Stimulated activated naive B cell treated with anti-CD40 and anti-IgM and Interleukin-4, amounts not matched to agents 10 μg/mL and 1 μg/mL and 100 μg/mL, for 72 hours (primary cell): ENCODE results near the gene ORC2.
"Not testable (repeated sequence)": the region's sequence is repeated elsewhere in the genome, so short reads cannot be mapped to it uniquely, and the experiment has no call there.

Experiments
- ATAC-seq, 2 donors: fragments of 150-1000 bp; cut with Tn5 transposase; replicated peaks; 2 replicates each; pipeline ENCODE4 v1.10.0; 2021; ENCODE audit warnings: moderate library complexity in 1 of 2
- DNase-seq: peaks from one replicate; pipeline ENCODE4 v3.0.0; 2021
- H3K27ac Mint-ChIP-seq: one replicate; pipeline ENCODE4 v1.8.0; 2022; ENCODE audit warnings: mild to moderate bottlenecking, mixed read lengths
- H3K27me3 Mint-ChIP-seq, 2 donors: one replicate each; pipeline ENCODE4 v1.8.0; 2022; ENCODE audit warnings: mixed read lengths in 2 of 2
- H3K36me3 Mint-ChIP-seq, 2 donors: one replicate each; pipeline ENCODE4 v1.8.0; 2022; ENCODE audit warnings: mixed read lengths in 2 of 2, mild to moderate bottlenecking in 1 of 2
- H3K4me1 Mint-ChIP-seq, 2 donors: one replicate each; pipeline ENCODE4 v1.8.0; 2022; ENCODE audit warnings: mixed read lengths in 2 of 2, mild to moderate bottlenecking in 1 of 2
- H3K4me3 Mint-ChIP-seq, 2 donors: one replicate each; pipeline ENCODE4 v1.8.0; 2022; ENCODE audit warnings: mild to moderate bottlenecking in 2 of 2, mixed read lengths in 2 of 2, moderate library complexity in 1 of 2
- H3K9me3 Mint-ChIP-seq, 2 donors: one replicate each; pipeline ENCODE4 v1.8.0; 2022; ENCODE audit warnings: mixed read lengths in 2 of 2, mild to moderate bottlenecking in 1 of 2

Gene ORC2

DNA sequence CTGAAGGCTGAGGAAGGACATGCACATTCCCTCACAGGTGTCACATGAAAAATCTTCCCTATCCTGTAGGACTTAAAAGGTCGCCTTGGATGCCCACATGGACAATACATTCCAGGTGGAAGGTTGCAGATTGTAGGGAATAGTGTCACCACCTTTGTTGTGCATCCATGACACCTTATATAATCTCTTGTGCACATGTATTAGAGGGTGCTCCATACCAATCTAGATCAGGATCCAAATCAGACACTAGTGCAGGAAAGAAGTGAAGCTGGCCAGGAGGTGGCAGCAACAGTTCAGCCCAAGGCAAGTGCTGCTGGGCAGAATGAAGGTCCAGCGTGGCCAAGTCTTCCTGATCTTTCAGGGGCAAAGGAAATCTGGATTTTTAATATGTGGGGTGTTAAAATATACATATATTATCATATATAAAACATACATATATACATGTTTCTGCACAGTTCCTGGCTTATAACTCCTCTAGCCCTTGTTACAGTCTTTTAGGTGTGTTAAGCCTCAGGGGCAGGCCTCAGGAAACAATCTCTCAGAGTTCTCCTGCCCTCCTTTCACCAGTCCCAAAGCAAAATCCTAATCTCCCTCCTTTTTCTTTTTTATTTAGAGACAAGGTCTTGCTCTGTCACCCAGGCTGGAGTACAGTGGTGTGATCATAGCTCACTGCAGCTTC lies 57.7 kb downstream of the ORC2 start:
- Mint-ChIP-seq H3K27ac (peak overlapping the region; percentile 56), H3K4me1 (peaks cover 1 to 6% of the 10 kb centered on the region in 2 donors), H3K36me3 (peaks cover 11 to 27% of the 10 kb centered on the region in 2 donors), H3K9me3 (no peaks in the 10 kb centered on the region), H3K4me3 (no peak overlapping the region), H3K27me3 (no peaks in the 10 kb centered on the region)
- ATAC-seq (peak; percentile 62 to 65), DNase-seq (no peak)

DNA sequence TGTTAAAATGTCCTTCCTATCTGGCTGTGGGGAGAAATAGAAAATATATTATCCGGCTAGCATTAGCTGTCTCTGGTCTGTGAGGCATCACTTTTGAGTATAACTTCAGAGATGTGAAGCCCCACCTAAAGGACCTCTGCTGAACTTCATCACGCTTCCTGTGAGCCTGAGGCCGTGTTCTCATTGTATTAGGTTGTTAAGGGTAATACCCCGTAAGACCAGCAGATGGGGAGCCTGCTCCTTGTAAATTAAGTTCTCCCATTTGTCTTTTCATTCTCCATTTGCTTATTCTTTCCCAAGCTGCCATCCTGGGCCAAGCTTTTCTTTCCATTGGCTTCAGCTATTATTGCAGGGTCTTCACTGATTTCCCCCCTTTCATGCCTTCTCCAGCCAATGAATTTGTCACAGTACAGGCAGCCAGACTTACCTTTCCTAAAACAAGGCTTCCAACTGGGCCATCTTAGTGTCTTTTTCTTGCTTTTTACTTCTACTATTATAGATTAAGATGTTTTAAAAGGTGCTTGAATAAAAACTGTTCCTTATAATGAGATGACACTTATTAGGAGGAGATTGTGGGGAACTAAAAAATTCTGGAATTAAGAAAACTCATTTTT lies 61.9 kb downstream of the ORC2 start:
- no peak overlapping the region for H3K27ac Mint-ChIP-seq
- H3K27me3 Mint-ChIP-seq, result no peaks in the 10 kb centered on the region
- peaks cover 1 to 6% of the 10 kb centered on the region in 2 donors for H3K4me1 Mint-ChIP-seq
- DNase-seq (peak; percentile 51), ATAC-seq (peak; percentile 99 to 100)
- H3K36me3 Mint-ChIP-seq, result peaks cover 32 to 38% of the 10 kb centered on the region in 2 donors
- no peak overlapping the region for H3K4me3 Mint-ChIP-seq
- H3K9me3 Mint-ChIP-seq, result no peaks in the 10 kb centered on the region

DNA sequence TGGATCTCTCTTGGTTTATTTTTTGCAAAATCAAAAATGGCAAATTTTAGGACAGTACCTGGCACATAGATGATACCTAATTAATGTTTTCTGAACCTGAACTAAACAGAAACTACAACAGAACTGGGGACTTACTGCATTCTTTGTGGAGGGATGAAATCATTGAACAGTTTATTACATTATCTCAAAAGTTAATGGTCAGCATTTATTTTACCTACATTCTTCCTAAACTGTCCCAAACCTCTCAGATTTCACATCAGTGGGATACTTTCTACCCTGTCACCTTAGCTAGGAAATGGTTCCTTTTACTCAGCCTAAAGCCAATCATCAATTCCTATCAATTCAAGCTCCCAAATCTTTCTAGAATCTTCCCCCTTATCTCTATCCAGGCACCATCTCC lies 64.0 kb downstream of the ORC2 start:
- Mint-ChIP-seq H3K4me1 (peaks cover 1 to 6% of the 10 kb centered on the region in 2 donors), H3K27ac (no peak overlapping the region), H3K4me3 (no peak overlapping the region), H3K36me3 (peaks cover 39 to 42% of the 10 kb centered on the region in 2 donors), H3K27me3 (no peaks in the 10 kb centered on the region), H3K9me3 (no peaks in the 10 kb centered on the region)
- no peak for DNase-seq
- ATAC-seq, result no peak

DNA sequence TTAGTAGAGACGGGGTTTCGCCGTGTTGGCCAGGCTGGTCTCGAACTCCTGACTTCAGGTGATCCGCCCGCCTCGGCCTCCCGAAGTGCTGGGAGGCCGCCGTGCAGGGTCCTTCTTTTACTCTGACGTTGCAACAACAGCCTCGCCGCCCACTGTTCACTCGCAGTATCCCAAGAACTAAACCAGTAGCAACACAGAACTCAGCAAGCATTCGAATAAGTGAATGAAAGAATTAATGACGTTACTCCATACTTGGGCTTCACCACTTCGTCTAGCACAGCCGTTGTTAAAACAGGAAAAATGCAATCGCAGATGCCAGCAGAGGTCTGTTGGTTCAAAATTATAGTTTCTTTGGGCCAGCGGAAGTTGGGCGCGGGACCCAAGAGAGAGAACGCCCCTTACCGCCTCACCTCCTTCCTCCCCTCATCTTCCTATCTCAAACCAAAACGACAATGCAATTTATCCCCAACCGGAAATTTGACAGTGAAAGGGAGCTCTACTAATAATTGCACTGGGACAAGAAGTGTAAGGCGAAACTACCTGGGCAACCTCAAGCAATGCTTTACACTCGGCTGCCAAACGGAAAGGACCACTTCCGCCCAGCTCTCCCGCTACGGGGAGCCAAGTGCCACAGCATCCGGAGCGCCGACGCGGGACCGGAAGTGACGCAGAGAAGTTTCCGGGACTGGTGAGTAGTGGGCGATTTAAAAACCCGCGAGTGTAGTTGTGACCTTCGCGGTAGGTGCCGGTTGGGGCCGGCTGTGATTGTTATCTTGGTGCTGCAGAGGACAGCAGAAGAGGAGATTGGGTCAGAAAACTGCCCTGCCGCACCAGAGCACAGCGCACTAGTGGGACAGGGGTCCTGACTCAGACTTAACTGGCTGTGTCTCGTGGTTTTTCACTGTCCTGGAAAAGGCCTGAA lies 74.5 kb downstream of the ORC2 start, which contains the start of the genes NIF3L1 and PPIL3:
NIF3L1 (plus strand) TSS at position 668 of the 922 bp plus-strand sequence. CDS start 2,573 bp downstream, outside the sequence.
PPIL3 (minus strand) TSS at position 374 of the 922 bp plus-strand sequence. CDS start 1,462 bp downstream, outside the sequence.
- H3K4me3 Mint-ChIP-seq, result peak within 1 kb of the TSS; percentile 98 to 99
- ATAC-seq, result peak; percentile 89 to 90
- peaks cover 21 to 35% of the 10 kb centered on the region in 2 donors for H3K36me3 Mint-ChIP-seq

DNA sequence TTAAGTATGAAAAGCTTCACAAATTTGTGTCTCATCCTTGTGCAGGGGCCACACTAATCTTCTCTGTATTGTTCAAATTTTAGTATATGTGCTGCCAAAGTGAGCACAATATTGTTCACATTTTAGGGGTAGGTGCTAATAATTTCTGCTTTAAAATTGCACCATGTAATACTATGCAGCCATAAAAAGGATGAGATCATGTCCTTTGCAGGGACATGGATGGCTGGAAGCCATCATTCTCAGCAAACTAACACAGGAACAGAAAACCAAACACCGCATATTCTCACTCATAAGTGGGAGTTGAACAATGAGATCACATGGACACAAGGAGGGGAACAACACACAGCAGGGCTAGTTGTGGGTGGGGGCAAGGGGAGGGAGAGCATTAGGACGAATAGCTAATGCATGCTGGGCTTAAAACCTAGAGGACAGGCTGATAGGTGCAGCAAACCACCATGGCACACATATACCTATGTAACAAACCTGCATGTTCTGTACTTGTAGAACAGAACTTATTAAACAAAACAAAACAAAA lies 81.7 kb downstream of the ORC2 start:
- H3K27ac Mint-ChIP-seq, result peak overlapping the region; percentile 59
- H3K4me1 Mint-ChIP-seq, ATAC-seq, DNase-seq, H3K9me3 Mint-ChIP-seq, H3K4me3 Mint-ChIP-seq, H3K27me3 Mint-ChIP-seq: not testable (repeated sequence)
- H3K36me3 Mint-ChIP-seq, result peaks cover 13 to 41% of the 10 kb centered on the region in 2 donors

More for the DNA sequence above, 74.5 kb downstream of the ORC2 start, which contains the start of the genes NIF3L1 and PPIL3:
- peaks cover 21 to 56% of the 10 kb centered on the region in 2 donors for H3K4me1 Mint-ChIP-seq
- no peaks in the 10 kb centered on the region for H3K9me3 Mint-ChIP-seq
- peak; percentile 96 for DNase-seq
- peak within 1 kb of the TSS; percentile 100 for H3K27ac Mint-ChIP-seq
- H3K27me3 Mint-ChIP-seq, result no peaks in the 10 kb centered on the region

DNA sequence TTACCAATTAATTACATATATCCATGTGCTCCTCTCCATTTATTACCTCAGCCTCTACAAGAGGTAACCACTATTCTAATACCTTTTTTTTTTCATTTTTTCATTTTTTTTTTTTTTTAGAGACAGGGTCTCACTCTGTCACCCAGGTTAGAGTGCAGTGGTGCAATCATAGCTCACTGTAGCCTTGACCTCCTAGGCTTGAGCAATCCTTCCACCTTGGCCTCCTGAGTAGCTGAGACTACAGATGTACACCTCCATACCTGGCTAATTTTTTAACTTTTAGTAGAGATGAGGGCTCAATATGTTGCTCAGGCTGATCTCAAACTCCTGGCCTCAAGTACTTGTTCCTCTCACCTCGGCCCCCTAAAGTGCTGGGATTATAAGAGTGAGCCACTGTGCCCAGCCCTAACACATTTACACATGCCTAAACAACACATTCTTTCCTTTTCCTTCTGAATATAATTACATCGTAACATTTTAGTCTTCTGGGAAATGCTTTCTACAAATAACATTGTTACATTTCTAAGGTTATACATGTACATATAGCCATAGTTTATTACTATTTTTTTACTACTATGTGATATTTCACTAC lies 85.1 kb downstream of the ORC2 start:
- Mint-ChIP-seq H3K27ac (no peak overlapping the region), H3K9me3 (no peaks in the 10 kb centered on the region), H3K4me1 (no peaks in the 10 kb centered on the region), H3K27me3 (no peaks in the 10 kb centered on the region), H3K4me3 (no peak overlapping the region), H3K36me3 (peaks cover 18 to 45% of the 10 kb centered on the region in 2 donors)
- DNase-seq, result no peak
- ATAC-seq, result no peak

DNA sequence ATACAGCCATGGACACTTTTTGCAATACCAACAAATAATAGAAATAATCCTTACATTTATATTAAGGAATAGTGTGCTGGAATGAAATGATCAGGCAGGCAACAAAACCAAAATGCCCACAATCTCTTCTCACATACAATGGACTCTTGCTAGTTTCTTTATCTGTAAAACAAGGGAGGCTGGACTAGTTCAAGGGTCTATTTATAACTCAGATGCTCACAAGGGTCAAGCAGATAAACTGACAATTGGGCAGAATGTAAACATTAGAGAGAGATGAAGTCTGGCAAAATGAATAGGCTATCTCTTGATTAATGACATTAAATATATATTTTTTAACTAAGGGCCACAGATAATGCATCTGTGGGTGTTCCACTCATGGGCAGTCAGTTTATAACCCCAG lies 86.0 kb downstream of the ORC2 start:
- Mint-ChIP-seq H3K4me1 (no peaks in the 10 kb centered on the region), H3K27ac (no peak overlapping the region), H3K9me3 (no peaks in the 10 kb centered on the region), H3K36me3 (peaks cover 17 to 40% of the 10 kb centered on the region in 2 donors), H3K27me3 (no peaks in the 10 kb centered on the region), H3K4me3 (no peak overlapping the region)
- ATAC-seq (no peak), DNase-seq (no peak)

DNA sequence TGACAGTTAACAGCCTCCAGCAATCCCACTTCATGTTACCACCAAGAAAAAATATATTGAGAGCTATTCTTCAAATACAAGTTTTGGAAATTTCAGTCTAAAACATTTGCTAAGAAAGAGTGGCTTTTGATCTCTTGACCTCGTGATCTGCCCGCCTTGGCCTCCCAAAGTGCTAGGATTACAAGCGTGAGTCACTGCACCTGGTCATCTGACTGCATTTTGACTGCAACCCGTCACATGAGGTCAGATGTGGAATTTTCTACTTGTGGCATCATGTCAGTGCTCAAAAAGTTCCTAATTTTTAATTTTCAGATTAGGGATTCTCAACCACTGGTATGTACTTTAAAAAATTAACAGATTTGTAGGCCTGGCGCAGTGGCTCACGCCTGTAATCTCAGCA lies 89.9 kb downstream of the ORC2 start:
- Mint-ChIP-seq H3K4me1 (peaks cover 0 to 5% of the 10 kb centered on the region in 2 donors), H3K27ac (no peak overlapping the region), H3K27me3 (no peaks in the 10 kb centered on the region), H3K9me3 (no peaks in the 10 kb centered on the region), H3K4me3 (no peak overlapping the region), H3K36me3 (peaks cover 14 to 36% of the 10 kb centered on the region in 2 donors)
- ATAC-seq (no peak), DNase-seq (no peak)

DNA sequence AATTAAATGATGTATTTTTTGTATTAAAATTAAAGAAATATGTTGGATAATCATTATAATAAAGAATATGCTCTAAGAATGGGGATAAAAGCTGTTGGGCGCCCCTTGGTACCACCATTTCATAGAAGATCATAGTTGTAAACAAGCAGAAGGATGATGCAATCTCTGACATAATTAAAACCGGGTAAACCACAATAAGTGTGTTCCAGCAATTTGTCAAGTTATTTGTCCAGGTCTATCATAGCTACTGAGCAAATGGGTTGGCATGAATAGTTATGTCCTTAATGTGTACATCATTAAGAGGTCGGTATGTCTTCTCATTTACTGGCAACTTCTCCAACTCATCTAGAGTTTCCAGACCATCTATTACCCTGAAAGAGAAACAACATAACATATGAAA lies 92.3 kb downstream of the ORC2 start:
- DNase-seq (no peak), ATAC-seq (no peak)
- peaks cover 10 to 33% of the 10 kb centered on the region in 2 donors for H3K36me3 Mint-ChIP-seq
- H3K4me1 Mint-ChIP-seq, result peaks cover 6 to 9% of the 10 kb centered on the region in 2 donors
- no peaks in the 10 kb centered on the region for H3K9me3 Mint-ChIP-seq
- H3K4me3 Mint-ChIP-seq, result no peak overlapping the region
- H3K27ac Mint-ChIP-seq, result no peak overlapping the region
- H3K27me3 Mint-ChIP-seq, result no peaks in the 10 kb centered on the region

DNA sequence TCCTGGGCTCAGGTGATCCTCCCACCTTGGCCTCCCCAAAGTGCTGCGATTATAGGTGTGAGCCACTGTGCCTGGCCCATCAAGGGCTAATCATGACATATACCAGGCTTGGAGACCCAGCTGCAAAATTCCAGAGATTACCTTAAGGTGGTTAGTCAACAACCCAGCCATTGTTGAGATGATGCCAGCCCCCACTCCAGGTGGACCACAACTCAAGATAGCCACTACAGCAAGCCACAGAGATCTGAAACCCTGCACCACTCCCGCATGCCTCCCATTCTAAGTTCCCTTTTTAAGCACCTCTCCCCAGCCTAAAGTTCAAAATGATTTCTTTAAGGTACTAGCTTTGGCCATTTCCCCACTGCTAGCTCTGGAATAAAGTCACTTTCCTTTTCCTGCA lies 94.4 kb downstream of the ORC2 start:
- Mint-ChIP-seq H3K4me3 (no peak overlapping the region), H3K27me3 (no peaks in the 10 kb centered on the region), H3K36me3 (peaks cover 6 to 24% of the 10 kb centered on the region in 2 donors), H3K27ac (no peak overlapping the region), H3K4me1 (peaks cover 14 to 19% of the 10 kb centered on the region in 2 donors), H3K9me3 (no peaks in the 10 kb centered on the region)
- ATAC-seq (no peak), DNase-seq (no peak)

DNA sequence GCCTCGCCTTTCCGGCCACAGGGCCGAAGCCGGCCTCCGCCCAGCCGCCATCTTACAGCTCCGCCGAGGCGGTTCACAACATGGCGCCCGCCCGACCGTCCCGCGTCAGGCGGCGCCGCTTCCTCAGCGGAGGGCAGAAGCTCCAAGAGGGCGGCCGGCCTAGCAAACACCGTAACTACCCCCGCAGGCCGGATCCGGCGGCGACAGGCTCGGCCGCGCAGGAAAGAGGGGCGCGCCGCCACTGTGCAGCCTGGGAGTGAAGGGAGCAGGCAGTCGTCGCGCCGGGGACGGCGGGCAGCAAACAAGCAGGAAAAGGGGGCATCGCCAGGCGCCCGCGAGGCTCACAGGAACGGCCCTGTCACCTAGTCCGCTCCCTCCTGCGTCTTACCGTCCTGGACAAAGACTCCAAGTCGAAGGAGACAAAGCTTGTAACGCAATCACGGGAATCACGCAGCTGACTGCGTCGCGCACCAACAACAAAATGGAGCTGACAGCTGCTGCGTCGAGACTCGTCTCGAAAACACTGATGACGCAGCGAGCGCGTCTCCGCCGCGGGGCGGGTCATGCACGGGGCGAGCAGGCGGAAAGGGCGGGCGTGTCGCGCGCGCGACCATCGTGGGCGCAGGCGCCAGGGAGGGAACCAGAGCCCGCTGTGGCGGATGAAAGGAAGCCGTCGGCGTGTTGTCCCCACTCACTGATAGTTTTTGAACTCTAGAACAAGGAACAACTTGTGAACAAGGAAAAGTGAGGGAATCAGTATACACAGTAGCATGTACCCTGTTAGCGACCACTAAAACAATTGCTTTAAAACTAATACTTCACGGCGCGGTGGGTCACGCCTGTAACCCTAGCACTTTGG lies 99.1 kb downstream of the ORC2 start, which contains the start of gene CLK1:
CLK1 (minus strand) TSS at position 483 of the 859 bp plus-strand sequence. CDS start 2,796 bp downstream, outside the sequence.
- Mint-ChIP-seq H3K9me3 (no peaks in the 10 kb centered on the region), H3K27ac (peak within 1 kb of the TSS; percentile 99), H3K4me1 (peaks cover 35 to 49% of the 10 kb centered on the region in 2 donors), H3K4me3 (peak within 1 kb of the TSS; percentile 87 to 97), H3K27me3 (no peaks in the 10 kb centered on the region), H3K36me3 (peaks cover 42 to 52% of the 10 kb centered on the region in 2 donors)
- DNase-seq (peak; percentile 91), ATAC-seq (peak; percentile 85 to 88)

DNA sequence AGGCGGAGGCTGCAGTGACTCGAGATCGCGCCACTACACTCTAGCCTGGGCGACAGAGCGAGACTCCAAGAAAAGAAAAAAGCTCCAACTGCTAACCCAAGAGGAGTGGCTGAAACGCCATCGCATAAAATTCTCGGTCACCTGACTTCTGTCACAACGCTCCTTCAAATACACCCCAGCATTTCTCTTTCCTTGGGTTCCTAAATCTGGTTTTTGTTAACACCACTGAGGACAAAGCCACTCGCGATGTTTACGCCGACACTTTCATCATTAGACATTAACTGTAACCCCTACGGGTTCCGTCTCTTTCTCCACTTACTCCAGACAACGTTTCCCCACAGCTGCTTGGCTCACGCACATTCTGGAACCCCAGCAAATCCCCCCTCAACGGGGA lies 99.7 kb downstream of the ORC2 start:
- ATAC-seq (peak; percentile 34 to 37), DNase-seq (no peak)
- Mint-ChIP-seq H3K36me3 (peaks cover 44 to 48% of the 10 kb centered on the region in 2 donors), H3K9me3 (no peaks in the 10 kb centered on the region), H3K27ac (peak overlapping the region; percentile 99), H3K27me3 (no peaks in the 10 kb centered on the region), H3K4me3 (peak overlapping the region; percentile 87 to 97), H3K4me1 (peaks cover 30 to 52% of the 10 kb centered on the region in 2 donors)
